GM19043 (cell line): ENCODE measurements around the gene GAPDHS.

Source experiments
- ATAC-seq: cut with Tn5 transposase; IDR thresholded peaks from one replicate; pipeline ENCODE4 v1.9.1; 2021; ENCODE audit warnings: low read depth; ENCODE audit not compliant: unreplicated experiment

GAPDHS gene

GRCh38 chr19:35533822-35534392, 651 bp downstream of the GAPDHS start:
- no peak for ATAC-seq

GRCh38 chr19:35534803-35535480, 1.7 kb downstream of the GAPDHS start:
- ATAC-seq, result no peak

DNA sequence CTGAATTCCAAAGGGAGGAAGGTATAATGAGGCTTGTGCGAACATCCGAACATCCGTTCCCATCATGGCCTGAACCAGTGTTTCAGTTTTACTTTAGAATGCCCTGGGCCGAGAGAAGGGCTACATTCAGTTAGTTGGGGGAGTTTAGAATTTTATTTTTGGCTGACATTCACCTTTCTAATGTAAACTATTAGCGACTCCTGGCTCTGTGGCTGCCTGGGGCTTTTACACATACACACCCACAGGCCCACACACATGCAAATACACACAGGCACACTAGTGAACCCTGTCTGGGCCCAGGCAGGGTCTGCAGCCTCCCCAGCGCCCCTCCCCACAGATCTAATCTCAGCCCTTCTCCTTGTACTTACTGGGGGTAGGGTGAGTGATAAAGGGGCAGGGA, 6.1 kb downstream of the GAPDHS start:
- ATAC-seq, result no peak

- no peak for ATAC-seq
Measured at GRCh38 chr19:35539850-35540249, 6.6 kb downstream of the GAPDHS start.

DNA sequence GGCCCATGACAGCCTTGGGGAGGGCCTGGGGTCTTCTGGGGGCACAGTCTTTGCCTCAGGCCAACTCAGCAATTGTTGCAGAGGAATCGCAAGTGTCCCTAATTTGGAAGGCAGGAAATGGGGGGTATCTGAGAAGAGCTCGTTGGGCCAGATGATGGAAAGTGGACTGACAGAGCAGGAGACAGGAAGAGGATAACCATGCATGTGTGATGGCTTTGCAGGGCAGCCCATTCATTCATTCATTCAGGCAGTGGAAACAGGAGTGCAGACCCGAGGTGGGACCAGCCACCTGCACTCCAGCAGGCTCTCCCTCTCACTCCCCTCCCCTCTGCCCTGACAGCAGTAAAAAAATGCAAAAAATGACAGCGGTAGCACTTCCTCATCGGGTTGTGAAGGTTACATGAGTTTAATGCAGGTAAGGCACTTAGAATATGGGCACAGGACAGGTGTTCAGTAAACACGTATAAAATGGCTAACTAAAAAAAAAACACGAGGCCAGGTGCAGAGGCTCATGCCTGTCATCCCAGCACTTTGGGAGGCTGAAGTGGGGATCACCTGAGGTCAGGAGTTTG, 7.2 kb downstream of the GAPDHS start:
- no peak for ATAC-seq

GRCh38 chr19:35542209-35542608, 9.0 kb downstream of the GAPDHS start:
- no peak for ATAC-seq

DNA sequence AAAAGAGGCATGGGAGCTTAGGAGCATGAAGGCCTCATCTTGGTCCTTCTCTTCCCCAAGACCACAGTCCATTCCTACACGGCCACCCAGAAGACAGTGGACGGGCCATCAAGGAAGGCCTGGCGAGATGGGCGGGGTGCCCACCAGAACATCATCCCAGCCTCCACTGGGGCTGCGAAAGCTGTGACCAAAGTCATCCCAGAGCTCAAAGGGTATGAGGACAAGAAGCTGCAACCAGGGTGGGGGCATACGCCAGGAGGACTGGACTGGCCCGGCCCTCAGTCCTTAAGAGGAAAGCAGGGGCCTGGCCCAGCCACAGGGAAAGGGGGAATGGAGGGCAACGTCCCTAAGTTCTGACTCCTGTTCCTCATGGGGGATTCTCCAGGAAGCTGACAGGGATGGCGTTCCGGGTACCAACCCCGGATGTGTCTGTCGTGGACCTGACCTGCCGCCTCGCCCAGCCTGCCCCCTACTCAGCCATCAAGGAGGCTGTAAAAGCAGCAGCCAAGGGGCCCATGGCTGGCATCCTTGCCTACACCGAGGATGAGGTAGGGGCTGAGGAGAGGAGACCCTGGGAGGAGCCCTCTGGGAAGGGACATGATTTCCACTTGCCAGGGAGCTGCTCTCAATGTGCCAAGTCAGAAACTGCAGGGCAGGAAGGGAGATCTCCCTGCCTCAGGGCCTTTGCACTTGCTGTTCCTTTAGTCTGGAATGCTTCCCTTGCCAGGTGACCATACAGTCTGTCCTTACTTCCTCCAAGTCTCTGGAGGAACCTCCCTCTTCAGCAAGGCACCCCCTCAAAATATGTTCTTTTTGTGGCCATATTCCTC, 10.2 kb downstream of the GAPDHS start:
- no peak for ATAC-seq

- ATAC-seq, result no peak
Measured at GRCh38 chr19:35544110-35544802, 11.0 kb downstream of the GAPDHS start.

- peak; percentile 81 for ATAC-seq
Measured at GRCh38 chr19:35545001-35545854, 12.0 kb downstream of the GAPDHS start, which contains the start of gene TMEM147. TSS of gene TMEM147 (plus strand) at chr19:35545626. CDS start at chr19:35545740, 114 bp downstream.

DNA sequence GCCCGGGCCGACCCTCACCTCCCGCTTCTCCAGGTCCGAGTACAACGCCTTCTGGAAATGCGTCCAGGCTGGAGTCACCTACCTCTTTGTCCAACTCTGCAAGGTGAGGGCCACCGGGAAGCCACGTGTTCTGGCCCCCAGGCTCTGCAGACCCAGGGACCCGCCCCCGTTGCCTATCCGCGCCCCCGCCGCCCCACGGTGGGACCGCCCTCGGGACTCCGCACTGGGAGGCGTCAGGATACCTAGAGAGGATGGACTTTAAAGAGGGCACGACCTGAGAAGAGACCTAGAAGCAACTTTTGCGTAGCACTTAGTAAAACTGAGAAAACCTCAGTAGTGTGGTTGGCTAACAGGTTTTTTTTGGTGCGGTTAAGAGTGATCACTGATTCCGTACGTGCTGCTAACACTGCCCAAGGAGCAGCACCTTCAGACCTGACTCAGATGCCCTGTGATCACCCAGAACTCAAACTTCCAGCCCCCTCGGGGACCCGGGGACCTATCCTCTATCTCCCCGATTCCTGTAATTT, 12.7 kb downstream of the GAPDHS start:
- peak; percentile 23 for ATAC-seq

DNA sequence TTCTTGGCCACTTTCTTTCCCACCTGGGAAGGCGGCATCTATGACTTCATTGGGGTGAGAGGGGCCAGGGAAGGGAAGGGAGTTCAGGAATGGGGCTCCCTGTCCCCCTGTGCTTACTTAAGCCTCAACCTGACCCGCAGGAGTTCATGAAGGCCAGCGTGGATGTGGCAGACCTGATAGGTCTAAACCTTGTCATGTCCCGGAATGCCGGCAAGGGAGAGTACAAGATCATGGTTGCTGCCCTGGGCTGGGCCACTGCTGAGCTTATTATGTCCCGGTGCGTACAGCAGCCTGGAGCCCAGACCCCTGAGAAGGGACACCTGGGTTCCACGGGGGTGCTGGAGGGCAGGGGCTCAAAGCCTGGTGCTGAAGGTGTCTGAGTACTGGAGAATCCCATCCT, 13.3 kb downstream of the GAPDHS start:
- no peak for ATAC-seq

- no peak for ATAC-seq
Measured at GRCh38 chr19:35549174-35549788, 16.0 kb downstream of the GAPDHS start.

- ATAC-seq, result no peak
Measured at GRCh38 chr19:35549879-35550523, 16.7 kb downstream of the GAPDHS start.

- no peak for ATAC-seq
Measured at GRCh38 chr19:35551091-35551810, 18.0 kb downstream of the GAPDHS start.

GRCh38 chr19:35552534-35553384, 19.5 kb downstream of the GAPDHS start:
- ATAC-seq, result no peak

DNA sequence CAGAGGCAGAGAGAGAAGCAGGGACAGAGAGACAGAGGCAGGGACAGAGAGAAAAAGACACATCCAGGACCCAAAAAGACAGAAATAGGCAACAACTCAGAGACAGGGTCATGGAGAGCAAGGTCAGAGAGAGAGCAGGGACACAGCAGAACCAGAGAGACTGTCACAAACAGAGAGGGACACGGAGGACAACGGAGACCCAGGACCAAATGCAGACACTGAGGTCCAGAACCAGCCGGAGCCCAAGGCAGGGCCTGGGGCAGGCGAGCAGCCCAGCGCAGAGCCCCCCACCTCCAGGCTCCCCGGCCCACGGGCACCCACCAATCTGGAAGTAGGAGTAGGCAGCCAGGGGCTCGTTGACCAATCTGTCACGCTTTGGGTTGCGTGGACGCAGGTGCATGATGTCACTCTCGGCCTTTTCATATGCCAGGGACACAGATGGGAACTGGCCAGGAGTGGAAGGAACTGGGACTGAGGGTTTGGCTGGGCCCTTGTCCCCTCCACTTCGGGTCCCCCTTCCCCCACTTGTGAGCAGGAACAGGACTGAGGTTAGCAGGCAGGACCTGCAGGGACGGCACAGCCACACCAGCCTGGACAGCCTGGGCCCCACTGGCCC, 20.2 kb downstream of the GAPDHS start:
- no peak for ATAC-seq

- no peak for ATAC-seq
Measured at GRCh38 chr19:35554076-35554475, 20.8 kb downstream of the GAPDHS start.
